HCT116 (cell line): ENCODE results near the gene ICE1. TPM values are rescaled to one million over a fixed set of nuclear protein-coding genes. Genes with fewer than 3 reads are reported as not detected.

Experiments used
- ATAC-seq: fragments of 200-7000 bp; cut with Tn5 transposase; 2 replicates; pipeline ENCODE4 v1.9.1; 2020; ENCODE audit warnings: mild to moderate bottlenecking, moderate library complexity
- BruUV-seq: library from RNA; stranded (reverse); fragments of 400-500 nt; replicated peaks from 2 replicates; lab custom pipeline; 2021; lab: Mats Ljungman, UMichigan
- CTCF ChIA-PET: fragments of 300-600 bp; sonication (Branson Sonifier 250); formaldehyde crosslinking; loops from one replicate; lab custom pipeline; 2021; ENCODE audit warnings: antibody characterized with exemption; lab: Charles Lee
- POLR2A ChIA-PET: fragments of 300-600, 350-600 bp; sonication (Branson Sonifier 250); formaldehyde crosslinking; loops from one replicate; lab custom pipeline; 2021; ENCODE audit warnings: antibody characterized with exemption; lab: Charles Lee
- RAD21 ChIA-PET, 2 experiments: fragments of 300-600 bp; sonication (Branson Sonifier 250); formaldehyde crosslinking; loops; one replicate each; lab custom pipeline; 2023; ENCODE audit warnings: low total read pairs in 2 of 2; ENCODE audit not compliant: uncharacterized antibody in 2 of 2, unreplicated experiment in 2 of 2, low non-redundant PET in 1 of 2; lab: Charles Lee
- DNase-seq: peaks from one replicate; pipeline ENCODE4 v3.0.0-alpha.2; 2010; ENCODE audit warnings: low read depth, low spot score
- H2AFZ ChIP-seq: fragments of 200-600 bp; shearing (Covaris generic), sonication (generic); 2 replicates; pipeline ENCODE4 v1.6.1; 2017; ENCODE audit warnings: low read depth, mixed run types, mixed read lengths, antibody characterized with exemption, low read length; ENCODE audit not compliant: poor library complexity, severe bottlenecking
- H3K27ac ChIP-seq: 2 replicates; pipeline ENCODE4 v1.5.1; 2012; ENCODE audit warnings: low read depth, low read length
- H3K27me3 ChIP-seq: fragments of 200-600 bp; sonication (generic); 2 replicates; pipeline ENCODE4 v1.6.1; 2016; ENCODE audit warnings: mixed run types, low read length, mixed read lengths; ENCODE audit not compliant: insufficient read depth
- H3K36me3 ChIP-seq, 2 experiments: fragments of 200-500 bp in 1 of 2; fragments of 200-600 bp in 1 of 2; sonication (Bioruptor generic) in 1 of 2; sonication (generic) in 1 of 2; 2 replicates each; pipeline versions ENCODE4 v1.5.1 to v1.6.1; 2014 to 2016; ENCODE audit warnings: low read length in 2 of 2, inconsistent platforms in 1 of 2, mixed read lengths in 1 of 2, mixed run types in 1 of 2; ENCODE audit not compliant: insufficient read depth in 2 of 2, control insufficient read depth in 1 of 2
- H3K4me1 ChIP-seq, 2 experiments: fragments of 200-600 bp in 1 of 2; sonication (generic) in 1 of 2; 2 replicates each; pipeline versions ENCODE4 v1.5.1 to v1.6.1; 2012 to 2017; ENCODE audit warnings: low read length in 2 of 2, inconsistent platforms in 1 of 2, mild to moderate bottlenecking in 1 of 2, mixed read lengths in 1 of 2, mixed run types in 1 of 2, moderate library complexity in 1 of 2; ENCODE audit not compliant: insufficient read depth in 2 of 2, control insufficient read depth in 1 of 2
- H3K4me2 ChIP-seq: fragments of 200-600 bp; sonication (generic); 2 replicates; pipeline ENCODE4 v1.6.1; 2017; ENCODE audit warnings: mixed run types, low read length, mixed read lengths
- H3K4me3 ChIP-seq, 2 experiments: fragments of 200-600 bp in 1 of 2; sonication (generic) in 1 of 2; replicated peaks in 1 of 2; 2 replicates each; pipeline ENCODE4 v1.5.1; 2011 to 2016; ENCODE audit warnings: low read length in 2 of 2, control low read depth in 1 of 2, low read depth in 1 of 2, mild to moderate bottlenecking in 1 of 2, mixed read lengths in 1 of 2, mixed run types in 1 of 2
- H3K79me2 ChIP-seq: fragments of 200-600 bp; sonication (generic); 2 replicates; pipeline ENCODE4 v1.6.1; 2017; ENCODE audit warnings: mild to moderate bottlenecking, mixed run types, low read length, moderate library complexity, mixed read lengths; ENCODE audit not compliant: insufficient read depth
- H3K9ac ChIP-seq: fragments of 200-600 bp; sonication (generic); 2 replicates; pipeline ENCODE4 v1.6.1; 2016; ENCODE audit warnings: low read length, mixed read lengths
- H3K9me2 ChIP-seq: fragments of 200-600 bp; sonication (generic), shearing (Covaris generic); 2 replicates; pipeline ENCODE4 v1.6.1; 2017; ENCODE audit warnings: mixed run types, mild to moderate bottlenecking, moderate library complexity; ENCODE audit not compliant: insufficient read depth
- H3K9me3 ChIP-seq, 2 experiments: fragments of 200-500 bp in 1 of 2; fragments of 200-600 bp in 1 of 2; sonication (Bioruptor generic) in 1 of 2; sonication (generic) in 1 of 2; 2 replicates each; pipeline ENCODE4 v1.6.1; 2014 to 2017; ENCODE audit warnings: low read length in 2 of 2, mixed read lengths in 2 of 2, inconsistent platforms in 1 of 2, low read depth in 1 of 2, mild to moderate bottlenecking in 1 of 2, mixed run types in 1 of 2, moderate library complexity in 1 of 2; ENCODE audit not compliant: control insufficient read depth in 1 of 2, insufficient read depth in 1 of 2
- H4K20me1 ChIP-seq: fragments of 200-600 bp; sonication (generic), shearing (Covaris generic); 2 replicates; pipeline ENCODE4 v1.6.1; 2017; ENCODE audit warnings: mixed run types, mild to moderate bottlenecking, moderate library complexity; ENCODE audit not compliant: insufficient read depth
- CBX3 ChIP-seq: IDR thresholded peaks from 2 replicates; pipeline ENCODE4 v1.6.1; 2012; ENCODE audit warnings: low read depth
- CEBPB ChIP-seq: IDR thresholded peaks from 2 replicates; pipeline ENCODE4 v1.6.1; 2012; ENCODE audit warnings: low read depth
- EGR1 ChIP-seq: IDR thresholded peaks from 2 replicates; pipeline ENCODE4 v1.6.1; 2012; ENCODE audit warnings: low read depth
- EZH2 ChIP-seq: fragments of 200-600 bp; sonication (generic); IDR thresholded peaks from 2 replicates; pipeline ENCODE4 v1.6.1; 2017; ENCODE audit warnings: antibody characterized with exemption, mixed run types
- FOSL1 ChIP-seq: IDR thresholded peaks from 2 replicates; pipeline ENCODE4 v1.6.1; 2012; ENCODE audit warnings: low read depth
- POLR2A ChIP-seq: IDR thresholded peaks from 2 replicates; pipeline ENCODE4 v1.7.0; 2011; ENCODE audit warnings: borderline replicate concordance; ENCODE audit not compliant: insufficient read depth, insufficient read length; ENCODE audit errors: extremely low read depth
- POLR2AphosphoS5 ChIP-seq: IDR thresholded peaks from 2 replicates; pipeline ENCODE4 v1.6.1; 2011; ENCODE audit warnings: mild to moderate bottlenecking, low read depth, low read length, moderate library complexity
- RAD21 ChIP-seq: IDR thresholded peaks from 2 replicates; pipeline ENCODE4 v1.6.1; 2012; ENCODE audit warnings: low read depth, mild to moderate bottlenecking
- SRF ChIP-seq: IDR thresholded peaks from 2 replicates; pipeline ENCODE4 v1.6.1; 2012; ENCODE audit warnings: low read depth
- TCF7L2 ChIP-seq: IDR thresholded peaks from 2 replicates; pipeline ENCODE4 v1.7.0; 2011; ENCODE audit warnings: borderline replicate concordance, inconsistent platforms; ENCODE audit not compliant: insufficient read depth, insufficient read length; ENCODE audit errors: extremely low read depth
- YY1 ChIP-seq: IDR thresholded peaks from 2 replicates; pipeline ENCODE4 v1.6.1; 2011; ENCODE audit warnings: low read length, low read depth, moderate library complexity, mild to moderate bottlenecking; ENCODE audit not compliant: insufficient replicate concordance; ENCODE audit errors: extremely low read depth
- ZFX ChIP-seq: fragments of 450-650 bp; IDR thresholded peaks from 2 replicates; pipeline ENCODE4 v1.6.1; 2017
- ZNF274 ChIP-seq: fragments of 200-500 bp; sonication (Bioruptor generic); IDR thresholded peaks from 2 replicates; pipeline ENCODE4 v1.6.1; 2014; ENCODE audit warnings: mild to moderate bottlenecking, low read depth, low read length, inconsistent platforms
- intact Hi-C: fragments of 100-400 bp; cut with micrococcal nuclease; formaldehyde crosslinking; loops from 2 replicates; pipeline ENCODE4 v1.10.0; 2022
- total RNA-seq: library from RNA; stranded (reverse); gene quantifications from one replicate; pipeline ENCODE4 v1.2.1, GENCODE V29; 2021; ENCODE audit not compliant: unreplicated experiment
- TF ChIP-seq, protein P1 (sequence below), 3 experiments: fragments of 200-600 bp in 1 of 3; sonication (generic) in 1 of 3; IDR thresholded peaks in 2 of 3; conservative IDR thresholded peaks in 1 of 3; 2 replicates each; pipeline ENCODE4 v1.5.1; 2012 to 2017; ENCODE audit warnings: low read depth in 2 of 3, low read length in 2 of 3, antibody characterized with exemption in 1 of 3, borderline replicate concordance in 1 of 3, control low read depth in 1 of 3, mild to moderate bottlenecking in 1 of 3, mixed read lengths in 1 of 3, mixed run types in 1 of 3, moderate library complexity in 1 of 3; ENCODE audit not compliant: insufficient read depth in 1 of 3
- TF ChIP-seq, protein P2 (sequence below): IDR thresholded peaks from 2 replicates; pipeline ENCODE4 v1.6.1; 2012; ENCODE audit warnings: low read depth
- TF ChIP-seq, protein P3 (sequence below): IDR thresholded peaks from 2 replicates; pipeline ENCODE4 v1.6.1; 2012
- TF ChIP-seq, protein P4 (sequence below): IDR thresholded peaks from 2 replicates; pipeline ENCODE4 v1.6.1; 2011; ENCODE audit warnings: mild to moderate bottlenecking, low read length, moderate library complexity; ENCODE audit not compliant: insufficient replicate concordance; ENCODE audit errors: extremely low read depth
- TF ChIP-seq, protein P5 (sequence below): IDR thresholded peaks from 2 replicates; pipeline ENCODE4 v1.6.1; 2012

The ICE1 gene
- total RNA-seq, 1 experiment from 2014 or later = 30.0 TPM

DNA sequence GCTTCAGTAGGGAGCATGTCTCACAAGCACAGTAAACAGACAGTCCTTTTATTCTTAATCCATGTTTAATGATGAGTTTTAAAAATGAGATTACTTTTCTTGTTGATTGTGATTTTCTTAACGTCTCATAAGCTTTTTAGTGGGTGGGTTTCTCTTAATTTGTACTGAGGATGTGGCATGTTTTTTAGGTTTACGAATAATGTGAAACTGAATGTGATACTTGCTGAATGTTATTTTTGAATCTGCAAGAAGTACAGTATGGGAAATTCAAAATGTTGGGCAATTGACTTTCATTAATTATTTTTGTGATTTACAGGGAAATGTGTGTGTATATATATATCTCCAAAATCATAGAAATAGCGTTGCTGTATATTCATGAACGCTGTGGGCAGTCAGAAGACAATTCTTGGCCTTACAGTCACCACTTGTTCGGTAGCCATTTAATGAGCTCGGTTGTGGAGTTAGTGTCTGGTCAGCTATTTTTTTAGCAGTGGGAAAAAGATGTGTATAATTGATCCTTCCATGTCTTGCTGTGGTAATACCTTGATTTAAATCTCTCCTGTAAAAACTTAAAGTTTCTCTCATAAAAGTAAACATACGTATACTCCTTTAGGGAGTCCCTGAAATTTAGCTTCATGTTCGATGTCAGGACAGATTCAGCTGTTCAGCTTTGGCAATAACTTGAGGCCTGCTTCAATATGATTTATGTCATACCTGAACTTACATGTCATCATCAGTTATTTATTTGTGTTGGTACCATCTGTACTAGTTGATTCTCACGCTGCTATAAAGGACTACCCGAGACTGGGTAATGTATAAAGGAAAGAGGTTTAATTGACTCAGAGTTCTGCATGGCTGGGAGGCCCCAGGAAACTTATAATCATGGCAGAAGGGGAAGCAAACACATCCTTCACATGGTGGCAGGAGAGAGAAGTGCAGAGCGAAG, 15.0 kb downstream of the ICE1 start:
- POLR2A ChIA-PET = no interaction called here
- Histone ChIP-seq H2AFZ (no peak overlapping the region), H3K4me3 (no peak overlapping the region), H3K4me2 (no peak overlapping the region), H3K9ac (no peak overlapping the region), H3K9me3 (no peaks in the 10 kb centered on the region), H3K79me2 (peaks cover 61% of the 10 kb centered on the region), H3K36me3 (no peaks in the 10 kb centered on the region; a peak in 1 of 4 replicates), H3K4me1 (no peaks in the 10 kb centered on the region), H3K27me3 (no peaks in the 10 kb centered on the region), H3K27ac (no peak overlapping the region), H4K20me1 (peaks cover 4% of the 10 kb centered on the region; the same call in 1 of the 2 replicates), H3K9me2 (no peaks in the 10 kb centered on the region)
- CTCF ChIA-PET = no interaction called here
- DNase-seq (no peak), ATAC-seq (no peak)
- TF ChIP-seq POLR2AphosphoS5 = no peak
- TF ChIP-seq, protein P1, sequence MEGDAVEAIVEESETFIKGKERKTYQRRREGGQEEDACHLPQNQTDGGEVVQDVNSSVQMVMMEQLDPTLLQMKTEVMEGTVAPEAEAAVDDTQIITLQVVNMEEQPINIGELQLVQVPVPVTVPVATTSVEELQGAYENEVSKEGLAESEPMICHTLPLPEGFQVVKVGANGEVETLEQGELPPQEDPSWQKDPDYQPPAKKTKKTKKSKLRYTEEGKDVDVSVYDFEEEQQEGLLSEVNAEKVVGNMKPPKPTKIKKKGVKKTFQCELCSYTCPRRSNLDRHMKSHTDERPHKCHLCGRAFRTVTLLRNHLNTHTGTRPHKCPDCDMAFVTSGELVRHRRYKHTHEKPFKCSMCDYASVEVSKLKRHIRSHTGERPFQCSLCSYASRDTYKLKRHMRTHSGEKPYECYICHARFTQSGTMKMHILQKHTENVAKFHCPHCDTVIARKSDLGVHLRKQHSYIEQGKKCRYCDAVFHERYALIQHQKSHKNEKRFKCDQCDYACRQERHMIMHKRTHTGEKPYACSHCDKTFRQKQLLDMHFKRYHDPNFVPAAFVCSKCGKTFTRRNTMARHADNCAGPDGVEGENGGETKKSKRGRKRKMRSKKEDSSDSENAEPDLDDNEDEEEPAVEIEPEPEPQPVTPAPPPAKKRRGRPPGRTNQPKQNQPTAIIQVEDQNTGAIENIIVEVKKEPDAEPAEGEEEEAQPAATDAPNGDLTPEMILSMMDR (IDR thresholded peaks at IDR 0.05 in 2 of 3, conservative IDR thresholded peaks at IDR 0.05 in 1 of 3; ENCODE audit: borderline replicate concordance in 1 of 3, insufficient read depth in 1 of 3, low read depth in 2 of 3, low read length in 2 of 3) = no peak
- TF ChIP-seq, protein P2, sequence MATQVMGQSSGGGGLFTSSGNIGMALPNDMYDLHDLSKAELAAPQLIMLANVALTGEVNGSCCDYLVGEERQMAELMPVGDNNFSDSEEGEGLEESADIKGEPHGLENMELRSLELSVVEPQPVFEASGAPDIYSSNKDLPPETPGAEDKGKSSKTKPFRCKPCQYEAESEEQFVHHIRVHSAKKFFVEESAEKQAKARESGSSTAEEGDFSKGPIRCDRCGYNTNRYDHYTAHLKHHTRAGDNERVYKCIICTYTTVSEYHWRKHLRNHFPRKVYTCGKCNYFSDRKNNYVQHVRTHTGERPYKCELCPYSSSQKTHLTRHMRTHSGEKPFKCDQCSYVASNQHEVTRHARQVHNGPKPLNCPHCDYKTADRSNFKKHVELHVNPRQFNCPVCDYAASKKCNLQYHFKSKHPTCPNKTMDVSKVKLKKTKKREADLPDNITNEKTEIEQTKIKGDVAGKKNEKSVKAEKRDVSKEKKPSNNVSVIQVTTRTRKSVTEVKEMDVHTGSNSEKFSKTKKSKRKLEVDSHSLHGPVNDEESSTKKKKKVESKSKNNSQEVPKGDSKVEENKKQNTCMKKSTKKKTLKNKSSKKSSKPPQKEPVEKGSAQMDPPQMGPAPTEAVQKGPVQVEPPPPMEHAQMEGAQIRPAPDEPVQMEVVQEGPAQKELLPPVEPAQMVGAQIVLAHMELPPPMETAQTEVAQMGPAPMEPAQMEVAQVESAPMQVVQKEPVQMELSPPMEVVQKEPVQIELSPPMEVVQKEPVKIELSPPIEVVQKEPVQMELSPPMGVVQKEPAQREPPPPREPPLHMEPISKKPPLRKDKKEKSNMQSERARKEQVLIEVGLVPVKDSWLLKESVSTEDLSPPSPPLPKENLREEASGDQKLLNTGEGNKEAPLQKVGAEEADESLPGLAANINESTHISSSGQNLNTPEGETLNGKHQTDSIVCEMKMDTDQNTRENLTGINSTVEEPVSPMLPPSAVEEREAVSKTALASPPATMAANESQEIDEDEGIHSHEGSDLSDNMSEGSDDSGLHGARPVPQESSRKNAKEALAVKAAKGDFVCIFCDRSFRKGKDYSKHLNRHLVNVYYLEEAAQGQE = no peak
- no peak for TF ChIP-seq SRF
- no peak for TF ChIP-seq TCF7L2
- TF ChIP-seq CEBPB = no peak
- TF ChIP-seq, protein P3, sequence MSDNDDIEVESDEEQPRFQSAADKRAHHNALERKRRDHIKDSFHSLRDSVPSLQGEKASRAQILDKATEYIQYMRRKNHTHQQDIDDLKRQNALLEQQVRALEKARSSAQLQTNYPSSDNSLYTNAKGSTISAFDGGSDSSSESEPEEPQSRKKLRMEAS = no peak
- TF ChIP-seq ZNF274 = no peak
- no peak for TF ChIP-seq EZH2
- TF ChIP-seq, protein P4, sequence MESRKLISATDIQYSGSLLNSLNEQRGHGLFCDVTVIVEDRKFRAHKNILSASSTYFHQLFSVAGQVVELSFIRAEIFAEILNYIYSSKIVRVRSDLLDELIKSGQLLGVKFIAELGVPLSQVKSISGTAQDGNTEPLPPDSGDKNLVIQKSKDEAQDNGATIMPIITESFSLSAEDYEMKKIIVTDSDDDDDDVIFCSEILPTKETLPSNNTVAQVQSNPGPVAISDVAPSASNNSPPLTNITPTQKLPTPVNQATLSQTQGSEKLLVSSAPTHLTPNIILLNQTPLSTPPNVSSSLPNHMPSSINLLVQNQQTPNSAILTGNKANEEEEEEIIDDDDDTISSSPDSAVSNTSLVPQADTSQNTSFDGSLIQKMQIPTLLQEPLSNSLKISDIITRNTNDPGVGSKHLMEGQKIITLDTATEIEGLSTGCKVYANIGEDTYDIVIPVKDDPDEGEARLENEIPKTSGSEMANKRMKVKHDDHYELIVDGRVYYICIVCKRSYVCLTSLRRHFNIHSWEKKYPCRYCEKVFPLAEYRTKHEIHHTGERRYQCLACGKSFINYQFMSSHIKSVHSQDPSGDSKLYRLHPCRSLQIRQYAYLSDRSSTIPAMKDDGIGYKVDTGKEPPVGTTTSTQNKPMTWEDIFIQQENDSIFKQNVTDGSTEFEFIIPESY = no peak
- no peak for TF ChIP-seq CBX3
- no peak for TF ChIP-seq EGR1
- no peak for TF ChIP-seq YY1
- no peak for TF ChIP-seq POLR2A
- no peak for TF ChIP-seq ZFX
- TF ChIP-seq FOSL1 = no peak
- TF ChIP-seq, protein P5, sequence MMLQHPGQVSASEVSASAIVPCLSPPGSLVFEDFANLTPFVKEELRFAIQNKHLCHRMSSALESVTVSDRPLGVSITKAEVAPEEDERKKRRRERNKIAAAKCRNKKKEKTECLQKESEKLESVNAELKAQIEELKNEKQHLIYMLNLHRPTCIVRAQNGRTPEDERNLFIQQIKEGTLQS = no peak
- no peak for TF ChIP-seq RAD21
- TSS peak; percentile 7 for BruUV-seq
- RAD21 ChIA-PET = no interaction called here
- intact Hi-C loops = no loop called here
